ENCODE results near the gene CREB3L1.

Gene CREB3L1

GRCh38 chr11:46335271-46335670 is 57.8 kb downstream of the CREB3L1 start:
- DNase-seq (ENCODE audit: insufficient read length, low spot score) (no peak), FAIRE-seq (no peak)

GRCh38 chr11:46335890-46336562 is 58.6 kb downstream of the CREB3L1 start:
- FAIRE-seq (no peak), DNase-seq (ENCODE audit: insufficient read length, low spot score) (no peak)
- TF ChIP-seq CTCF (IDR thresholded peaks at IDR 0.05; ENCODE audit: insufficient read depth, missing control alignments): no peak

More at GRCh38 chr11:46335271-46335670, 57.8 kb downstream of the CREB3L1 start:
- no peak for TF ChIP-seq CTCF (IDR thresholded peaks at IDR 0.05; ENCODE audit: insufficient read depth, missing control alignments)

DNA sequence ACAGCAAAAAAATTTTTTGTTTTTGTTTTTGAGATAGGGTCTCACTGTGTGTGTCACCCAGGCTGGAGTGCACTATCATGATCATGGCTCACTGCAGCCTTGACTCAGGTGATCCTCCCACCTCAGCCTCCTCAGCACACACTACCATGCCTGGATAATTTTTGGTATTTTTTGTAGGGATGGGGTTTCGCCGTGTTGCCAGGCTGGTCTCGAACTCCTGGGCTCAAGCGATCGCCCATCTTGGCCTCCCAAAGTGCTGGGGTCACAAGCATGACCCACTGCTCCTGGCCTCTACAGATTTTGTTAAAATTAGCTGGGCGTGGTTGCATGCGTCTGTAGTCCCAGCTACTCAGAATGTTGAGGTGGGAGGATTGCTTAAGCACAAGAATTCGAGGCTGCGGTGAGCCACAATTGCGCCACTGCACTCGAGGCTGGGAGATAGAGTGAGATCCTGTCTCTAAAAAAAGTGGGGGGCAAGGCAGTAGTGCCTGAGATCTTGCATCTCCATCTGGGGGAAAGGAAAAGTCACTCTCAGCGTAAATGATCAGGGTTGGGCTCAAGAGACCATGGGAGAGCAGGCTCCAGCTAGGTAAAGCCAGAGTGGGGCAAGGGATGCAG is 59.2 kb downstream of the CREB3L1 start:
- FAIRE-seq (no peak), DNase-seq (ENCODE audit: insufficient read length, low spot score) (no peak)
- no peak for TF ChIP-seq CTCF (IDR thresholded peaks at IDR 0.05; ENCODE audit: insufficient read depth, missing control alignments)

DNA sequence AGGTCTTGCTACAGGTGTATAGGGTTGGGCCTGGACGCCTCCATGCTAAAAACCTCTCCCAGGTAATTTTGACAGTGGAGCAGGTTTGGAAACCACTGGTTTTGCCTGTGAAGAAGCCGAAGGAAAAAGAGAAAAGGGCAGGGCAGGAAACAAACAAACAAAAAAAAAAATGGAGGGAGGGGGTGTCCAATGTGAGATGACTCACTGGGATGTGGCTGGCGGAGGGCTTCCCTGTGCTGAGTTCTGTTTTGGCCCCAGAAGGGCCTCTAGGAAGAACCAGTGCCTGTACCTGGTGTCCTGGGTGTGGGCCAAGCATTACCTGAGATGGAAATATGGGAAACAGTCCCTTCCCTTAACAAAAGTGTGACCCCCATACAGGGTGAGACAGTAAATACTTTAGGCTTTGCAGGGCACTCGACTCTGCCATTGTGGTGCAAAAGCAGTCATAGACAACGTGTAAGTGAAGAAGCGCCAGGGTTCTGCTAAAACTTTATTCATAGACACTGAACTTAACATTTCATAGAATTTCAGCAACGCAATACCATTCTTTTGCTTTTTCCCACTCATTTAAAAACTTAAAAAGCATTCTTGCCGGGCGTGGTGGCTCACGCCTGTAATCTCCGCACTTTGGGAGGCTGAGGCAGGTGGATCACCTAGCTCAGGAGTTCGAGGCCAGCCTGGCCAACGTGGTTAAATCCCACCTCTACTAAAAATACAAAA is 60.3 kb downstream of the CREB3L1 start:
- no peak for TF ChIP-seq CTCF (IDR thresholded peaks at IDR 0.05; ENCODE audit: insufficient read depth, missing control alignments)
- FAIRE-seq (no peak), DNase-seq (ENCODE audit: insufficient read length, low spot score) (no peak)

- FAIRE-seq: no peak
- TF ChIP-seq CTCF (IDR thresholded peaks at IDR 0.05; ENCODE audit: insufficient read depth, missing control alignments): no peak
- DNase-seq (ENCODE audit: insufficient read length, low spot score): no peak
These were observed 61.1 kb downstream of the CREB3L1 start for GRCh38 chr11:46338636-46338987.

GRCh38 chr11:46338988-46339666 is 61.7 kb downstream of the CREB3L1 start:
- no peak for TF ChIP-seq CTCF (IDR thresholded peaks at IDR 0.05; ENCODE audit: insufficient read depth, missing control alignments)
- FAIRE-seq (no peak), DNase-seq (ENCODE audit: insufficient read length, low spot score) (no peak)
